ENCODE data around the gene ERAP2.
"Not testable (repeated sequence)": the region's sequence is repeated elsewhere in the genome, so short reads cannot be mapped to it uniquely, and the experiment has no call there.

DNA sequence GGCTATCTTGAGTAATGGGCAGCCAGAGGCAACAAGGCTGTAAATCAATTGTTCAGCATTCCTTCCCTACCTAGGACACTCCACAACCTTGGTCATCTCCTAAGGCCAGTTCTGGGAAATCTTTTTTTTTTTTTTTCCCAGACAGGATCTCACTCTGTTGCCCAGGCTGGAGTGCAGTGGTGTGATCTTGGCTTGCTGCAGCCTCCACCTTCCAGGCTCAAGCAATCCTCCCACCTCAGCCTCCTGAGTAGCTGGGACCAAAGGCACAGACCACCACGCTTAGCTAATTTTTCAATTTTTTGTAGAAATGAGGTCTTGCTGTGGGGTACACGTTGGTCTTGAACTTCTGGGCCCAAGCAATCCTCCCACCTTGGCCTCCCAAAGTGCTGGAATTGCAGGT is 54.7 kb downstream of the ERAP2 start:
- not testable (repeated sequence) for TF ChIP-seq POLR2A (IDR thresholded peaks at IDR 0.05); POLR2AphosphoS5 (IDR thresholded peaks at IDR 0.05; ENCODE audit: insufficient read depth in 1 of 2, low read depth in 1 of 2)
- TF ChIP-seq, protein P1, sequence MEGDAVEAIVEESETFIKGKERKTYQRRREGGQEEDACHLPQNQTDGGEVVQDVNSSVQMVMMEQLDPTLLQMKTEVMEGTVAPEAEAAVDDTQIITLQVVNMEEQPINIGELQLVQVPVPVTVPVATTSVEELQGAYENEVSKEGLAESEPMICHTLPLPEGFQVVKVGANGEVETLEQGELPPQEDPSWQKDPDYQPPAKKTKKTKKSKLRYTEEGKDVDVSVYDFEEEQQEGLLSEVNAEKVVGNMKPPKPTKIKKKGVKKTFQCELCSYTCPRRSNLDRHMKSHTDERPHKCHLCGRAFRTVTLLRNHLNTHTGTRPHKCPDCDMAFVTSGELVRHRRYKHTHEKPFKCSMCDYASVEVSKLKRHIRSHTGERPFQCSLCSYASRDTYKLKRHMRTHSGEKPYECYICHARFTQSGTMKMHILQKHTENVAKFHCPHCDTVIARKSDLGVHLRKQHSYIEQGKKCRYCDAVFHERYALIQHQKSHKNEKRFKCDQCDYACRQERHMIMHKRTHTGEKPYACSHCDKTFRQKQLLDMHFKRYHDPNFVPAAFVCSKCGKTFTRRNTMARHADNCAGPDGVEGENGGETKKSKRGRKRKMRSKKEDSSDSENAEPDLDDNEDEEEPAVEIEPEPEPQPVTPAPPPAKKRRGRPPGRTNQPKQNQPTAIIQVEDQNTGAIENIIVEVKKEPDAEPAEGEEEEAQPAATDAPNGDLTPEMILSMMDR (IDR thresholded peaks at IDR 0.05): not testable (repeated sequence)
